ENCODE data around the gene KIFC3.

DNA sequence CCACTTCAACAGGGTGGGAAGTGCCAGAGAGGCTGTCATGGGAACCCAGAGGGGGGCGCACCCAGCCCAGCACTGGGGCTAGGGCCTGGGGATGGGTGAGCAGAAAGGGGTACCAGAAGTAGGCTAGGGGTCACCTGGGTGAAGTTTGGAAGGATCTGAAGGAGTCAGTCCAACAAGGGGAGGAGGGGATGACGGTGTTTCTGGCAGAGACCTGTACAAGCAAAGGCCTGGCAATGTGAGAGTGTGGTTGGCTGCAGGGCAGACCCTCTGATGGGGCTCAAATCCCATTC is 80.1 kb downstream of the KIFC3 start:
- no peak for TF ChIP-seq POLR2AphosphoS5 (IDR thresholded peaks at IDR 0.05; ENCODE audit: low read depth, low read length)
- TF ChIP-seq TAF1 (IDR thresholded peaks at IDR 0.05; ENCODE audit: borderline replicate concordance, insufficient read depth, low read length): no peak
- no peak for TF ChIP-seq FOXP2 (optimal IDR thresholded peaks at IDR 0.05; ENCODE audit: borderline replicate concordance, extremely low read depth, extremely low read length, insufficient read depth)

Measured in PFSK-1 (cell line).